GM18517 (cell line): Measurements from ENCODE around the gene ZKSCAN2.

Experiments
- ATAC-seq: cut with Tn5 transposase; IDR thresholded peaks from one replicate; pipeline ENCODE4 v1.9.1; 2021; ENCODE audit warnings: mild to moderate bottlenecking, moderate library complexity; ENCODE audit not compliant: unreplicated experiment

ZKSCAN2 gene

GRCh38 chr16:25257470-25257955 lies at the start of gene ZKSCAN2:
Gene ZKSCAN2 (minus strand): TSS chr16:25257845. CDS start chr16:25257127, 718 bp downstream.
- ATAC-seq: peak; percentile 71

GRCh38 chr16:25299792-25300590 lies 42.3 kb upstream of the ZKSCAN2 start:
- no peak for ATAC-seq

GRCh38 chr16:25298165-25298872 lies 40.7 kb upstream of the ZKSCAN2 start:
- no peak for ATAC-seq

GRCh38 chr16:25297151-25297787 lies 39.6 kb upstream of the ZKSCAN2 start:
- ATAC-seq: no peak

- no peak for ATAC-seq
Measured at GRCh38 chr16:25291580-25291979, 33.9 kb upstream of the ZKSCAN2 start.

GRCh38 chr16:25289466-25289865 lies 31.8 kb upstream of the ZKSCAN2 start:
- no peak for ATAC-seq

GRCh38 chr16:25279491-25279890 lies 21.8 kb upstream of the ZKSCAN2 start:
- no peak for ATAC-seq

GRCh38 chr16:25271421-25271820 lies 13.8 kb upstream of the ZKSCAN2 start:
- ATAC-seq: no peak

GRCh38 chr16:25270577-25270976 lies 12.9 kb upstream of the ZKSCAN2 start:
- no peak for ATAC-seq

- ATAC-seq: no peak
Measured at GRCh38 chr16:25269879-25270278, 12.2 kb upstream of the ZKSCAN2 start.

- ATAC-seq: no peak
Measured at GRCh38 chr16:25265968-25266367, 8.3 kb upstream of the ZKSCAN2 start.

GRCh38 chr16:25264597-25264996 lies 7.0 kb upstream of the ZKSCAN2 start:
- no peak for ATAC-seq

GRCh38 chr16:25260416-25260815 lies 2.8 kb upstream of the ZKSCAN2 start:
- ATAC-seq: no peak

- ATAC-seq: no peak
Measured at GRCh38 chr16:25258861-25259179, 1.2 kb upstream of the ZKSCAN2 start.

GRCh38 chr16:25257956-25258860 lies 563 bp upstream of the ZKSCAN2 start:
- ATAC-seq: peak; percentile 47

GRCh38 chr16:25256695-25257469 lies 763 bp downstream of the ZKSCAN2 start:
- ATAC-seq: no peak

GRCh38 chr16:25253322-25253721 lies 4.3 kb downstream of the ZKSCAN2 start:
- ATAC-seq: no peak

- ATAC-seq: no peak
Measured at GRCh38 chr16:25250467-25250866, 7.2 kb downstream of the ZKSCAN2 start.

GRCh38 chr16:25235991-25236390 lies 21.7 kb downstream of the ZKSCAN2 start:
- no peak for ATAC-seq

GRCh38 chr16:25228372-25228771 lies 29.3 kb downstream of the ZKSCAN2 start:
- ATAC-seq: no peak
